ENCODE results near the gene PSMD10.

PSMD10 gene, protein sequence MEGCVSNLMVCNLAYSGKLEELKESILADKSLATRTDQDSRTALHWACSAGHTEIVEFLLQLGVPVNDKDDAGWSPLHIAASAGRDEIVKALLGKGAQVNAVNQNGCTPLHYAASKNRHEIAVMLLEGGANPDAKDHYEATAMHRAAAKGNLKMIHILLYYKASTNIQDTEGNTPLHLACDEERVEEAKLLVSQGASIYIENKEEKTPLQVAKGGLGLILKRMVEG

DNA sequence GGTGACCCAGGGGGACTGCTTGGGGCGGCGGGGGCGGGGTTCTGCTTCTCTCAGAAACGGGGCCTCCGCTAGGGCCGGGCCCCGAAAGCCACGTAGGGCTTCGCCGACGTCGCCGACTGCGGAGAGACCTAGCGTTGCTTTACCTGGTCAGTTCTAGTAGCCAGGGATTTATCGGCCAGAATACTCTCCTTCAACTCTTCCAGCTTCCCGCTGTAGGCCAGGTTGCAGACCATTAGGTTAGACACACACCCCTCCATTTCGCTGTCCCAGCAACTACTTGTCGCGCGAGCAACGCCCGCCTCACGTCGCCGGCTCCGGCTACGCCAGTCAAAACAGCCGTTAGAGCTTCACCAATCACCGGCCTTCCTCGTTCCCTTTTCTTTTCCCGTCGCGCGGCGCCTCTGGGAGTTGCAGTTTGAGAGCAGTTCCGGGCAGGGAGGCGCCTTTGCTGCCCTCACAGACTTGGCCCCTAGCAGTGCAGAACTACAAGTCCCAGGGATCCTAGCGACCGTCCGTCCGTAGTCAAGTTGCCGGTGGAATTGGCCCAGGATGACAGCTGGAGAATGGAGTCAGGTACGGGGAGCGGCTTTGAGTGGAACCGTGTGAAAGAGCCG, at the start of gene PSMD10, which contains the start of gene ATG4A:
Gene PSMD10 (minus strand): TSS at position 279 of the 614 bp plus-strand sequence. CDS start 22 bp downstream, at position 257.
Gene ATG4A (plus strand): TSS at position 515 of the 614 bp plus-strand sequence. CDS start 49 bp downstream, at position 564.
- peak; percentile 85 for DNase-seq

DNA sequence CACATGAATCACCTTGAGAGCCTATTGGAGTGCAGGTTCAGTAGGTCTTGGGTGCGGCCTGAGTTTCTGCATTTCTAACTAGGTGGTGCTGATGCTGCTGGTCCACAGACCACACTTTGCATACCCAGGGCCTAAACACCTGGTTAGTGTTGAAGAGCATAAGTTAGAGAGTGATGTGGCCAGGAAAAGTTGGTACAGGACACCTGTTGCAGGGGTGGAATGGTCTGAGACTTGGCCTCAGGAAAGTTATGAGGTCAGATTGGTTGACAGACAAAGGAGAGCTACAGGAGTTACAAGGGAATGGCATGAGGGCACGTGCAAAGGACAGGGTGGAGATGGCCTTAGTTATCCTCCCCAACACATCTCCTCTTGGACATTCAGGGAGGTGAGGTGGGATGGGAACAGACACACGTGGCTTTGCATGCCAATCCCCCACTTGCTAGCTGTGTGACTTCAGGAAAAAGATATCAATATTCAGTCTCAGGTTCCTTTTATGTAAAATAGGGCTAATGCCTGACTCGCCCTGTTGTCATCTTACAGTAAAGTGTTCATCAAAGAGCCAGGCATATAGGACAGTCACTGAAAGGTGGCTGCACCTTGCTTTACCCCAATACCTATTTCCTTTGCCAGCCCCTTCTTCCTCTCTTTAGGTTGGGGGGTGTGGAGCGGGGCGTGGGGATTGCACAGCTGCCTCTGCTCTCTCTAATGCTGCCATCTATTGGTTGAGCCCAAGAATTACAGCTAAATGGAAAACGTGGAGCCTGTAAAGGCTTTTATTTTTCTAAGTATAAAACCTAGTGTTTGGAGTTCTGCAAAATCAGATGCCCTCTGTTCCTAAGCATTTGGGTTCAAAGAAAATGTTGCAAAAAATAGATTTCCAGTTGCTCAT, 47.7 kb upstream of the PSMD10 start:
- no peak for DNase-seq

DNA sequence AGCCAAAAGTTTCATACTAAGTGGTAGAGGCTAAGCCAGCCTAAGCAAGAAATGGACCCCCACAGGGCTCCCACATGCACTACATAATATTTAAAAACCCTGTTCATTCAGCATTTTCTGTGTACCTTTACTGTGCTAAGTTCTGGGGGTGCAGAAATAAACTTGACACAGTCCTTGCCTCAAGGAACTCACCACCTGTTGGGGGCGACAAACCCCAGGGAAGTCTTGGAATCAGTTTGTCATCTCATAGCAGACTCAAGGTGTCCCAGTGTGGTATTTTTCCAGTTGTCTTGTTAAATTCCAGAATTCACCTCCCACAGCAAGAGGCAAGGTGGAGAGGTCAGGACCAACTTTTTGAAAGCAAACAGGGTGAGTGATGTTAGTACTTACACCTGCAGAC, 43.4 kb upstream of the PSMD10 start:
- DNase-seq: no peak

DNA sequence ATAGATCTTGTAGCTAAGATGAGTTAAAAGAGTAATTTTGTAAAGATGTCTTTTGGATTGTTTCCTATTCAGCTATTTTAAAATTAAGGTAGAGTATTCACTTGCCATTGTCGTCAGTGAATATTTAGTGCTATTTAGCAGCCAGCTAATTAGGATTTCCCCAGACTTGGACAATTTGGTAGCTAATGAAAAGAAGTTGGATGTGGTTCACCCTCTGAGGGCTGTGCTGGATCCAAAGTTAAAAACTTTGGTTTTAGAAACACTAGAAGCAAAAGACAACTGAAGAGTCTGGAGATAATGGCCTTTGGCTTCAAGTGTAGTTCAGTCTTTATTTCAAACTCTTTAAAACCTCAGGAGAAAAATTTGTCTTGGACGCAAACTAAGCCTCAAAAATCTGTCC, 41.5 kb upstream of the PSMD10 start:
- no peak for DNase-seq

DNA sequence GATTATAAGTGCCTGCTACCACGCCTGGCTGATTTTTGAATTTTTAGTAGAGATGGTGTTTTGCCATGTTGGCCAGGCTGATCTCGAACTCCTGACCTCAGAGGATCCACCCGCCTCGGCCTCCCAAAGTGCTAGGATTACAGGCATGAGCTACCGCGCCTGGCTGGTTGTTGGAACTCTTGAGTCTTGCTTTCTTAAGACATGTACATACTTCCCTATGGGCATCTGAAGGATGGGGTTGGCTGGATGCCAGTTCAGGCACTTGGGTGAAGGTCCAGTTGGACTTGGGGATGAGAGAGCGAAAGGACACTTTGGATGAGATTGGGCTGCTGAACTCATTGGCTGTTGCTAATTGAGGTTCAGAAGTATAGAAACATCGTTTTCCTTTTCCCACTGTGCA, 40.7 kb upstream of the PSMD10 start:
- no peak for DNase-seq

DNA sequence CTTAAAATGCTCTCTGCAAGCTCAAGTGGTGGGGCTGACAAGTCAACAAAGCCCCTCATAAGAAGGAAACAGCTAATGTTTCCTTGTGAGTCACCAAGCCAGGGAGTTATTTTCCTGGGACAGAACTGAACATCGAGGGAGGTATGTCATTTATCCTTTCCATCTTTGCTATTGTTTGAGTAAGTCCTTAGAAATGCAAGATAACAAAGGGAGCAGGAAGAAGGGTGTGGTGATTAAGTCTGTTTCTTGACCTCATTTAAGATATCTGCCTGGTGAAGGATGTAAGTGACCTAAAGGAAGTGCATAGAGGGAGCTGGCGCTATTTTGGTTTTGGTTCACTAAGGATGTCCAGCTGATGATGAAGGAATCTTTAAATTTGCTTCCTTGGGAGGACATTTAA, 40.1 kb upstream of the PSMD10 start:
- DNase-seq: no peak

DNA sequence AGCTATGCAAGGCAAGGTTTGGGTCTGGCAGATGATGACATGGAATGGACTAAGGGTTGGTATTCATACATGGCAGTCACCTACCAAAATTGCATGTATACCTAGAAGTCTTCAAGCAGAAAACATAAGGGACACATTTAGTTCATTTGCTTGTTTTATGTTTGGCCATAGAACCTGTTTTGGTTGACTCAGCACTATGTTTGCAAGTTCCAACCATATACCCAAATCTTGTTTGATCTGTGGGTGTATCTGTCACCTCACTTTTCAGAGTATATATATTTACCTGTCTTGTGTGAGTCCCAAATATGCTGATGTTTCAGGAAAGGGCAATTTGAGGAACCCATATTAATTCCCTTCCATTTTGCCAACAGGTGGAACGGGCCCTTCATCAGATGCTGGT, 39.5 kb upstream of the PSMD10 start:
- DNase-seq: no peak

DNA sequence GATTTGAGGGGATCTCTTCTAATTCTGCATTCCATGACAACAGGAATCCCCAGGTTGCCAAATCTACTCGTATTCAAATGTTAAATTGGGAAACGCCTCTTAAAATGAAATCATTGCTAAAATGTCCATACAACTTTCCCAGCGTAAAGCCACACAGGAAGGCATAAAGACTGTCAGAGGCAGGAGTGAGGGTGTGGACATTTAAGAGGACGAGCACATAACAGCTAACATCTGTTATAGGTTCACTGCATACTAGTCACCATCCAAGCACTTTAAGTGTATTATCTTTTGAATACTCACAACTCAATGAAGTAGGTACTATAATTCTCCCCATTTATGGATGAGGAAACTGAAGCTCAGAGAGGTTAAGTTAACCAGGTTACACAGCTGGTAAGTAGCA, 35.8 kb upstream of the PSMD10 start:
- DNase-seq: no peak

DNA sequence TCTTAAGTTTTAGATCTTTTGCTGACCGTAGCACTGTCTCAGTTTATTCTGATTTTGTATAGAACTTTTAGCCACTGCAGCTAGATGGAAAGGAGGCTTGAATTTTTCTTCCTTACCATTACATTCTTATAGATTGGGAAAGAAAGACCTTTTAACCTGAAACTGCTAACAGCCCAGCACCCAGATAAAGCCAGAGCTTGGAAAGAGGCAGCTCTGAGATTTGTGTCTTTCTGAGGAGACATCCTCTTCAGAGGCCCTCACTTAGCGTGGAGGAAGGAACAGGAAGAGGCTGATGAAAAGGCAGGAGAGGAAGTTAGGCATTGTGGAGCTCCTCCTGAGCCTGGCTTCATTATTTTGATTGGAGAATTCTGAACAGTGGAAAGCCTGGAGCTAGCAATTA, 35.3 kb upstream of the PSMD10 start:
- no peak for DNase-seq

DNA sequence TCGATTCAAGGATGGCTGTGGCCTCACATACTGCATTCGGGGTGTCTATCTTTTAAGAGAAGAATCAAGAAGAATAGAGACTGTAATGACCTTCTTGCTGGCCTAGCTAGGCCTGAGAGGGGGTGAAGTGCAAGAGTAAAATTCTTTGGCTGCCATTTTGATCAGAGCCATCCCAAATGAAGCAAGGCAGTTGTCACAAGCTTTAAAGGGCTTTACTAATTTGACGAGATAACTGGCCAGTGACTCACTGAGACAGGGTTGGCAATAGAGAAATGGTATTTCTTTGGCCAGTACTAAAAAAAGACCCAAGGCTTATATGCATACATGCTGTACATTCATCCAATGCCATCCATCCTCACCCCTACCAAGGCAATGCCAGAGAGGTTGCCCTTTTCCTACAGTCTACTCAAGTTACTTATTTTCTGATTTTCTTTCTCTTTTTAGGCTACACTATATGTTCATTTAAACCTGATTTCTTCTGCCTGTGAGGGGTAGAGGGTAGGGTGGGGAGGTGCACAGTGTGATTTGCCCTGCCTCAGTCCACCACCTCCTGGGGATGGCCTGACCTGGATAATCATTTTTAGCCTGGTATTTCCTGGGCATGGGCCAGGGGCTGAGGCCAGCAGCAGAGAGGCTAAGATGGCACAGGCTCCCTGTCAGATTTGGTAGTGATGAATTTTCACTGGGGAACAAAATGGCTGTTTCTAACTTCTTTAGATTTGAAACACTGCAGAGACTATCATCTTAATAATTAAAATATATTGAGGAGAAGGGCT, 32.4 kb upstream of the PSMD10 start:
- DNase-seq: no peak

DNA sequence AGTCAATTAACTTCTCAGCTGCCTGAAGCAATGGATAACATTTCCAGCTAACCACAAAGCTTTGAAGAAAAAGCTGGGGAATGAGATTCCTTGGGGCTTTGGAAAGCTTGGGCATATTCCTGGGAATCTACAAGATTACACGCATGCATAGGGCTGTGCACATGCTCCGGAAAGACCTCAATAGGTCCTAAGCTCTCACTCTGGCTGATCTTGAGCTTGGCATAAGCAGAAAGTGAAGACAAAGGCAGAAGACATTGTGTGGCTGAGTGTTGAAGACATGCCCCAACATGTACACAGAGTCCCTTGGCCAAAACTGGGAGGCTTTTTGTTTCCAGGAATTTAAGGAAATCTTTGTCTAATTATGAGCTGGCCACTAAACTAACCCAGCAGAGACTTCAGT, 31.4 kb upstream of the PSMD10 start:
- no peak for DNase-seq

DNA sequence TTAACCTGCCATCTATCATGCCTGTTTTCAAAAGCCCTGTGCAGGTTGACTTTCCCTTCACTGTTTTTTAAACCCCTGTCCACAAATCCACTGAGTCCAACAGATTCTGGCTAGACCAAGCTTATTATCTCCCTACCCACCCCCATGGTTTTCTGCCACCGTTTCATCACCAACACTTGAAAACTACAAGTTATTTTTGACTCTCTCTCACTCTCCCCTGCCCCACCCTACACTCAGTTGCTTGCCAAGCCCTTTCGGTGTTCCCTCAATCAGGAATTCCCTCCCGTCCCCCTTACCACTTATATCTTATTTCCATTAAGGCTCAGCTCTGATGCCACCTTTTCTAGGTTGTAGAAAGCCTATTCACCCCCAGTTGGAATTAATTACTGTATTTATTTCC, 29.9 kb upstream of the PSMD10 start:
- DNase-seq: no peak

DNA sequence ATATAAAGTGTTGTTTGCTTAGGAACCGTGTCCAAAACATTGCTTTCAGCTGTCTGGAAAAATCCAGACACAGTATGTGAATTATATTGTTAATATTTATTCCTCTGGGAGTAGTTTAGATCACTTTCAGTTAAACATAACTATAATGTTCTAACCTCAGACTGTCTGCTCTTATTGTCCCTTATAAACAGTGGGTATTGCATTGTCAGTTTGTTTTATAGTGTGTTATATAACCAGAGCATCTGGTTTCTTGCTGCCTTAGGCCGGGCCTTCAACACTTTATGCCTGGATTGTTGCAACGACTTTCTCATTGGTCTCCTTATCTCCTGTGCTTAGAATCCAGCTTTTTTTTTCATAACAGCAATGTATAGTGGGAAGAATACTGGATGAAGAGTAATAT, 26.6 kb upstream of the PSMD10 start:
- no peak for DNase-seq

DNA sequence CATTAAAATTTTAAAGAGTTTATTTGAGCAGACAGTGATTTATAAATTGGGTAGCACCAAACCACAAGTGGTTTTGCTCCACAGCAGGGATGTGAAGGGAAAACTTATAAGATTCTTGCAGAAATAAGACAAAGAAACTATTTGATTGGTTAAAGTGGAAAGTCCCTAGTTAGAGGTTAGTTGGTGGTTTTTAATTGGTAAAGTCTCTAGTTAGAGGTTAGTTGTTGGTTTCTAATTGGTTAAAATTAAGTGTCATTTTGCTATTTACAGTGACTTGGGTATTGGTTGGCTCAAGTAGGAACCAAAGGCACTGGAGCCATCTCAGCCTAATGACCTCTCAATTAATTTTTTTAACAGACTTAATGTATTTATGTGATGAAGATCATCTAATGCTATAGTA, 23.2 kb upstream of the PSMD10 start:
- no peak for DNase-seq

DNA sequence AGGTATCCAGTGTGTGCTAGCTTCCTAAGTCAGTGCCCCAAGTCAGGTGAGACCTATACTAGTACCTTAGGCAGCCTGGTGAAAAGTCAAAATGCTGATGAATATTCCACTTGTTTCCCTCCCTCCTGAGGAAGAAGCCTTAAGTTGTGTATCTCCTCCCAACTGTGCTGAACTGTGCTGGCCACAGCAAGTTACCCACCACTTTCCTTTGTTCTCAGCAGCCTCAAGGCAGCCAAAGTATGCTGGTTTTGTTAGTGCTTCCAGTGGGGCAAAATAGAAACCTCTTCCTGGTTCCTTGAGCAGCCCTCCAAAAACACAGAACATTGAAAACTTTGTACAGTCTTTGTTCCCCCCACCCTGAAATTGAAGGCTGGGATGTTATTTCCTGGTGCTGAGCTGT, 14.1 kb upstream of the PSMD10 start:
- DNase-seq: no peak

DNA sequence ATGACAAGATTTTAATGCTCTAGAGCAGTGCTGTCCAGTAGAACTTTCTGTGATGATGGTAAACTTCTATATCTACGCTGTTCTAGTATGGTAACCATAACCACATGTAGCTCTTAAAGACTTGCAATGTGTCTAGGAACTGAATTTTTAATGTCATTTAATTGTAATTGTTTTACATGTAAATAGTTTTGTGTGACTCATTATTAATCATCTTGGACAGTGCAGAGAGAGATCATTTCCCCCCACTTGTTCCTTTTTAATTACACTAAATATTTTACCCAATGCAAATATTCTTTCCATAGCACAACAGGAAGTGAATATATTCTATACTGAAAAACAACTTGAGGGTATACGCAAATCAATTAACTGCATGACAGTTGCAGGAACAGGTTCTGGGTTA, 6.0 kb upstream of the PSMD10 start:
- no peak for DNase-seq

DNA sequence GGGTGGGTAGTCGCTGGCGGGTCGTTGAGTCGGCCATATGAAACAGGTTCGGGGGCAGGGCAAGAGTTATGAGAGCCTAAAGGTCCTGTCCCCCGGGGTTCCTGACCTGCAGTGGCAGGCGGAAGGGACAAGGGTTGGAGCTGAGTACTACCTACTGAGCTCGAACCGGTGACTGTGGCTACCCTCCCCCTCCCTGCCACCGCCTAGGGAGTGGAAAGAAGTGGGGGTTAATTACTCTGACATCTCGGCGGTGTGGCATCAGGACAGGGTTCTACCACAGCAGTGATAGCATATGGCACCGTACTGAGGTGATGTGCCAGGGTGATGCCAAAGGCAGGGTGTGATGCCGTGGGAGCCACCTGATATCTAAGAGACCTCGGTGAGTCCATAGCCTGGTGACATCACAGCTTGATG, 543 bp upstream of the PSMD10 start:
- DNase-seq: no peak

DNA sequence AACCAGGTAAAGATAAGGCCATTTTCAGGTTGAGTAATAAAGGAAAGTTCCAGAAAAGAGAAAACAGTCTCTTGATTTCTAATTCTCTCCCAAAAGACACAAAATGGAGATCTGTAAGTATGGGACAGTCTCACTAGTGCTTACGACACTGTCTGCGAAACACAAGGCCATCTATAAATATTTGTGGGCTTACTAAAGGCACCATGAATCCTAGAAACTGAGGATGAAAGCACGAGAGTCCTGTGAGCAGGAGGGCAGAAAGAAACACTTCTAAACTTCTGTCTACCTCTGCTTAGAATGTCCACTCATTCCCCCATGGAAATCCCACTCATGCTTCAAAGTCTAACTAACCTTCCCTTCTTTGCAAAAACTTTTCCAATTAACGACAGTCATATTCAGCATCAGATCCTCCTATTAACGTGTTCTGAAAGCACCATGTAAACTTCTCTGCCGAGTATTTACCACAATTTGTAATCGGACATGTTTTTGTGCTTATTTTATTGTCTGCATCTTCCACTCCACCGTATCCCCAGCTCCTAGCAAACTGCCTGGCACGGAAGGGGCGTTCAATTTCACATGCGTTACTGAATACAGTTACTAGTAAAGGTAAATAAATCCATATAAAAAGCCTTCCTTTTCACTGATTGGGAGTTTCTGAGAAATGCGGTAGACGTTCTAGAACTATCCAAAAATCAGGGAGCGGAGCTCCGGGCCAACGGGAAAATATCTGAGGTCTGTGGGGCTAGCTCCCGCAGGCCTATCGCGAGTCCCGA, 665 bp downstream of the PSMD10 start:
- no peak for DNase-seq

DNA sequence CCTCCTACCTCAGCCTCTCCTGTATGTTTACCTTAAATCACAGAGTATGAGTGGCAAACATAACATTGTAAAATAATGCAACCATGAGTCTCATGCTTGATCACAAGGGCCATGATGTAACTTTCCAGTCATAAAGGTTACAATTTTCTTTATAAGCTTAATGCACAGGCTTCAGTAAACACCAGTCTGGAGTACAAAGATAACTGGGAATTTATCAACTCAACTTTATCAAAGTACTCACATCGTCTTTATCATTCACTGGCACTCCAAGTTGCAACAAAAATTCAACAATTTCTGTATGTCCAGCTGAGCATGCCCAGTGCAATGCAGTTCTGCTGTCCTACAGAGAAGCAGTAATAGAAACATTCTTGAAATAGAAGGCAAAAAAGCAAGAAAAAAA, 2.8 kb downstream of the PSMD10 start:
- DNase-seq: no peak

DNA sequence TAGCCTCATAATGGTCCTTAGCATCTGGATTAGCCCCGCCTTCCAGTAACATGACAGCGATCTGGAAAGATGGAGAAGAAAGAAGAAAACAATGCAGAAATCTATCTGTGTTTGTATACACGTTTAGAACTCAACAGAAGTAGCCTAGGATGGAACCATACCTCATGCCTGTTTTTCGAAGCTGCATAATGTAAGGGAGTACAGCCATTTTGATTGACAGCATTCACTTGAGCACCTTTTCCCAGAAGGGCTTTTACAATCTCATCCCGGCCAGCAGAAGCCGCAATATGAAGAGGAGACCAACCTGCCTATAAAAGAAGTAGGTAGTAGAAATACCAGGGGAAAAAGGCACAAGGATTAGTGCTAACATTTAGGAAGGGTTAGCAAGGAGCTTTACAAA, 3.5 kb downstream of the PSMD10 start:
- DNase-seq: no peak

DNA sequence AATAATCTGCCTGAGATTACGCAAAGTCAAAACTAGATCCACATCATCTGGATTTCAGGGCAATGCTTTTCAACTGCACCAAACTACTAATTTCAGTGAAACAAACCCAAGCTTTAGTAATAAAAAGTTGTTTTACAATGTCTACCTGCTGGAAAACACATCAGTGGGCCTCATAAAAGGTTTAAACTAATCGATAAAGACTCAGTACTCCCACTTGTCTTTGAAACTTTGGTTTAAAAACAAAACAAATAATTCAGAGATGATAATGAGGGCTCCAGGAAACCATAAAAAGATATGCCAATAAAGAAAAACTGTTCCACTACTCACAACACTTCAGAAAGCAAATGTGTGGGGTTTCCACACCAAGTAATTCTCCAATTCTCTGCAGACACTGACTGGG, 10.2 kb downstream of the PSMD10 start:
- no peak for DNase-seq

DNA sequence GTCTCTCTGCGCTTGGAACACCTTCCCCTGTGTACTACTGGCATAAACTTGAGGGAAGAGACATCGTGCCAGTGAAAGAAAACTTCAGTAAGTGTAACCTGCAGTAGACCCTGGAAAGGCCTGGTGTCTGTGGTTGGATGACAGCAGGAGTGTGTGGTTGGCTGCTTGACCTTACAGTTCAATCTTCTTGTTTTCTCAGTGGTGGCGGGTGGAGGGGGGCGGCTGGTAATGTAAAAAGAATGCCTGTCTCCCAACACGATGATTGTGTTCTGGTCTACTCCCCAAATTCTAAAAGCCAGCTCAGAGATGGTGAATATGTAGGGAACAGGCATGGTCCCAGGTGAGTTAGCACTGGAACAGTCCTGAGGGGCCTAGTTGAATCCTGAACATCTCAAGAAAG, 18.6 kb downstream of the PSMD10 start:
- DNase-seq: no peak

Measured in NCI-H2029 treated with DMSO at 0.1 percent for 48 hours (cell line).